GM20000 (cell line): ENCODE data around the gene FGGY.
"Not testable (repeated sequence)": the region's sequence is repeated elsewhere in the genome, so short reads cannot be mapped to it uniquely, and the experiment has no call there.

Experiments used
- DNase-seq: peaks from one replicate; pipeline ENCODE4 v3.0.0; 2012; ENCODE audit warnings: low spot score
- CTCF ChIP-seq: IDR thresholded peaks from 2 replicates; pipeline ENCODE4 v1.5.1; 2012; ENCODE audit warnings: mild to moderate bottlenecking, control low read depth; ENCODE audit errors: extremely low read depth, missing control alignments

The FGGY gene

GRCh38 chr1:59640851-59641250 lies 344.0 kb downstream of the FGGY start:
- DNase-seq: no peak
- no peak for TF ChIP-seq CTCF

- DNase-seq: no peak
- TF ChIP-seq CTCF: no peak
These were observed 344.9 kb downstream of the FGGY start for GRCh38 chr1:59641836-59642235.

GRCh38 chr1:59643526-59643925 lies 346.6 kb downstream of the FGGY start:
- DNase-seq: no peak
- no peak for TF ChIP-seq CTCF

GRCh38 chr1:59645893-59646292 lies 349.0 kb downstream of the FGGY start:
- TF ChIP-seq CTCF: no peak
- no peak for DNase-seq

- DNase-seq: not testable (repeated sequence)
These were observed 356.5 kb downstream of the FGGY start for GRCh38 chr1:59653142-59653958.

- TF ChIP-seq CTCF: no peak
- no peak for DNase-seq
These were observed 357.1 kb downstream of the FGGY start for GRCh38 chr1:59653968-59654367.

- no peak for DNase-seq
- TF ChIP-seq CTCF: no peak
These were observed 361.1 kb downstream of the FGGY start for GRCh38 chr1:59657873-59658465.

- no peak for TF ChIP-seq CTCF
- no peak for DNase-seq
These were observed 367.3 kb downstream of the FGGY start for GRCh38 chr1:59664166-59664565.
